ENCODE measurements around the gene STUM. TPM values are rescaled to one million over a fixed set of nuclear protein-coding genes. Genes with fewer than 3 reads are reported as not detected.

The STUM gene
- total and polyA plus RNA-seq, 10 of the 15 experiments (the other 5 are each of a cell fraction or from before 2014, with no cell fraction given): under 0.01 to 0.15 (median 0.09) TPM; not detected in 5

- intact Hi-C loops (cut with micrococcal nuclease; ENCODE audit: unreplicated experiment): no loop called here
- BruUV-seq (replicated peaks): no TSS peak
- peaks cover 6 to 10% of the 10 kb centered on the region in 2 experiments for H3K36me3 ChIP-seq (ENCODE audit: control insufficient read depth in 2 of 2, insufficient read depth in 2 of 2, low read length in 1 of 2)
- POLR2A ChIA-PET: no interaction called here
- RAD21 ChIA-PET (ENCODE audit: unreplicated experiment): no interaction called here
- no peak overlapping the region for H3K9ac ChIP-seq (ENCODE audit: control insufficient read depth, insufficient read depth, low read length)
- TF ChIP-seq ZBTB4 (CRISPR knock-in tag; IDR thresholded peaks at IDR 0.05): no peak
- TF ChIP-seq LARP7 (IDR thresholded peaks at IDR 0.05): no peak
- TF ChIP-seq PKNOX1 (IDR thresholded peaks at IDR 0.05): no peak
- no peak for TF ChIP-seq PAX5 (IDR thresholded peaks at IDR 0.05; ENCODE audit: borderline replicate concordance, low read depth, low read length)
- no peak for TF ChIP-seq HCFC1 (IDR thresholded peaks at IDR 0.05; ENCODE audit: low read length)
- no peak for TF ChIP-seq ZNF592 (IDR thresholded peaks at IDR 0.05)
- TF ChIP-seq STAT3 (IDR thresholded peaks at IDR 0.05; ENCODE audit: low read depth, low read length): no peak
- TF ChIP-seq MAX (IDR thresholded peaks at IDR 0.05; ENCODE audit: low read depth, low read length): no peak
- no peak for TF ChIP-seq NFXL1 (IDR thresholded peaks at IDR 0.05; ENCODE audit: borderline replicate concordance)
- no peak for TF ChIP-seq NBN (IDR thresholded peaks at IDR 0.05)
- no peak for DNase-seq (ENCODE audit: low read depth, low spot score)
- H3K4me2 ChIP-seq (ENCODE audit: control insufficient read depth, insufficient read depth): no peak overlapping the region
- in situ Hi-C loops (cut with MboI): loop anchor here (5.0 kb wide), 1 partner anchor 197 kb away; no protein-coding TSS in a partner anchor
- ATAC-seq: no peak
- no peak for FAIRE-seq
- H3K27me3 ChIP-seq (replicated peaks in 1 of 2; ENCODE audit: control insufficient read depth in 2 of 2, insufficient read depth in 2 of 2, low read length in 1 of 2): no peaks in the 10 kb centered on the region
- no peaks in the 10 kb centered on the region for H4K20me1 ChIP-seq (ENCODE audit: control insufficient read depth, insufficient read depth)
- SMC1A ChIA-PET (ENCODE audit: uncharacterized antibody, unreplicated experiment): interaction anchor here (1.1 to 2.8 kb wide), 4 partner anchors 33 to 199 kb away, joined by 3 to 13 read pairs (median 6); no protein-coding TSS in a partner anchor
- no peak overlapping the region for H3K27ac ChIP-seq (ENCODE audit: control insufficient read depth, insufficient read depth)
- H3K79me2 ChIP-seq (ENCODE audit: control insufficient read depth, insufficient read depth, low read length): no peaks in the 10 kb centered on the region
- WGBS (ENCODE audit: insufficient coverage, insufficient replicate concordance, low lambda C conversion rate, missing lambda C conversion rate): 82% methylated on average over 6 of the region's 6 CpGs
- no peaks in the 10 kb centered on the region; the same call in 2 of the 3 replicates for H3K9me3 ChIP-seq (replicated peaks; ENCODE audit: control insufficient read depth, insufficient read depth, low read length)
- H3K4me1 ChIP-seq (ENCODE audit: control insufficient read depth, insufficient read depth, low read length): peaks cover 27% of the 10 kb centered on the region
- no peak overlapping the region for H2AFZ ChIP-seq (ENCODE audit: control insufficient read depth, low read depth, low read length)
- H3K4me3 ChIP-seq: no peak overlapping the region
- CTCF ChIA-PET: interaction anchor here (1.4 to 6.9 kb wide), 3 partner anchors 21 to 197 kb away, joined by 3 to 112 read pairs (median 7); no protein-coding TSS in a partner anchor
Measured at GRCh38 chr1:226629896-226630550, 81.5 kb downstream of the STUM start.
